K562 (cell line): ENCODE measurements around the gene ZNF692. TPM values are rescaled to one million over a fixed set of nuclear protein-coding genes. Genes with fewer than 3 reads are reported as not detected.

ENCODE experiments used
- CHCHD3 ChIP-seq: fragments of 250-450 bp; sonication (Bioruptor Pico); IDR thresholded peaks from 2 replicates; pipeline ENCODE4 v2.1.2; 2022; ENCODE audit warnings: mild to moderate bottlenecking
- CHD1 ChIP-seq: fragments of 200-600 bp; sonication (generic); IDR thresholded peaks from one replicate; pipeline ENCODE4 v1.6.1; 2012; ENCODE audit warnings: mild to moderate bottlenecking, moderate library complexity, low read length, inconsistent platforms
- DEAF1 ChIP-seq: fragments of 450-650 bp; formaldehyde crosslinking; IDR thresholded peaks from 2 replicates; pipeline ENCODE4 v1.4.0; 2020; ENCODE audit warnings: mild to moderate bottlenecking, moderate library complexity
- E2F3 ChIP-seq: fragments of 250-450 bp; sonication (Bioruptor Pico); IDR thresholded peaks from 2 replicates; pipeline ENCODE4 v1.4.0; 2020; ENCODE audit warnings: mild to moderate bottlenecking
- FIP1L1 ChIP-seq: fragments of 200-400 bp; formaldehyde crosslinking; IDR thresholded peaks from 2 replicates; pipeline ENCODE4 v1.6.1; 2018; ENCODE audit warnings: mild to moderate bottlenecking, low read depth, low read length; ENCODE audit not compliant: poor library complexity, severe bottlenecking
- HDGF ChIP-seq: fragments of 450-650 bp; IDR thresholded peaks from 2 replicates; pipeline ENCODE4 v1.6.1; 2016
- ILF3 ChIP-seq: fragments of 450-650 bp; IDR thresholded peaks from 2 replicates; pipeline ENCODE4 v1.6.1; 2018; ENCODE audit warnings: antibody characterized with exemption, mild to moderate bottlenecking, moderate library complexity, borderline replicate concordance
- KAT8 ChIP-seq: fragments of 450-650 bp; IDR thresholded peaks from 2 replicates; pipeline ENCODE4 v1.6.1; 2016; ENCODE audit warnings: low read depth, mild to moderate bottlenecking
- KHSRP ChIP-seq: fragments of 450-650 bp; IDR thresholded peaks from 2 replicates; pipeline ENCODE4 v1.6.1; 2017
- MTF1 ChIP-seq: fragments of 250-450 bp; sonication (Bioruptor Pico); IDR thresholded peaks from 2 replicates; pipeline ENCODE4 v1.9.0; 2021; ENCODE audit warnings: moderate library complexity, mild to moderate bottlenecking, inconsistent platforms, borderline replicate concordance
- NCOA4 ChIP-seq: fragments of 450-650 bp; IDR thresholded peaks from 2 replicates; pipeline ENCODE4 v1.6.1; 2018; ENCODE audit warnings: mild to moderate bottlenecking; ENCODE audit not compliant: partially characterized antibody
- RBM15 ChIP-seq: fragments of 200-400 bp; formaldehyde crosslinking; IDR thresholded peaks from 2 replicates; pipeline ENCODE4 v1.6.1; 2018; ENCODE audit warnings: mild to moderate bottlenecking, low read length, moderate library complexity; ENCODE audit not compliant: insufficient read depth
- RHOXF2B ChIP-seq: fragments of 250-450 bp; sonication (Bioruptor Pico); conservative IDR thresholded peaks from 2 replicates; pipeline ENCODE4 v1.5.1; 2021
- SMC3 ChIP-seq: conservative IDR thresholded peaks from 2 replicates; pipeline ENCODE4 v1.6.1; 2011; ENCODE audit warnings: low read depth, low read length, improper control_type of control experiment; ENCODE audit not compliant: insufficient read depth
- U2AF2 ChIP-seq: fragments of 200-400 bp; formaldehyde crosslinking; optimal IDR thresholded peaks from 2 replicates; pipeline ENCODE3; 2017; ENCODE audit warnings: low read depth, mild to moderate bottlenecking, low read length
- ZC3H4 ChIP-seq: sonication (generic); formaldehyde crosslinking; IDR thresholded peaks from 2 replicates; pipeline ENCODE4 v1.9.0; 2021; ENCODE audit warnings: missing genetic modification reagents, borderline replicate concordance
- ZKSCAN3 ChIP-seq: fragments of 250-450 bp; sonication (Bioruptor Pico); IDR thresholded peaks from 2 replicates; pipeline ENCODE4 v1.4.0; 2020
- ZNF740 ChIP-seq, 3 experiments: fragments of 200-800 bp in 1 of 3; sonication (Bioruptor generic) in 1 of 3; sonication (generic) in 1 of 3; formaldehyde crosslinking in 1 of 3; IDR thresholded peaks; 2 replicates each; pipeline versions ENCODE4 v1.6.1 to v1.8.0; 2016 to 2022; ENCODE audit warnings: mild to moderate bottlenecking in 2 of 3, missing compliant biosample characterization in 2 of 3, missing genetic modification characterization in 2 of 3, missing genetic modification reagents in 1 of 3
- polyA plus RNA-seq, 8 experiments: library from polyadenylated mRNA; depleted of rRNA in 4 of 8; stranded (reverse) in 5 of 8; unstranded in 3 of 8; fragments of >200 nt; fragmentation: Nextera tagmentation in 2 of 8; fragmentation: Illumina TruSeq in 1 of 8; extraction: Ambion mirVana in 2 of 8; extraction: Trizol in 1 of 8; gene quantifications; 2 replicates each; pipeline versions ENCODE4 v1.2.1 to v1.2.3, GENCODE V29; 2011 to 2014; ENCODE audit warnings: inconsistent platforms in 1 of 8, missing spikeins in 1 of 8
- total RNA-seq, 7 experiments: library from RNA; depleted of rRNA in 6 of 7; stranded (reverse); fragments of >200 nt in 6 of 7; fragmentation: Illumina TruSeq in 2 of 7; extraction: Trizol in 2 of 7; gene quantifications; 2 replicates each; pipeline versions ENCODE4 v1.2.1 to v1.2.3, GENCODE V29; 2011 to 2021; ENCODE audit warnings: low replicate concordance in 1 of 7
- TF ChIP-seq, protein P1 (sequence below): sonication (generic); formaldehyde crosslinking; IDR thresholded peaks from 2 replicates; pipeline ENCODE4 v1.8.1; 2023; ENCODE audit warnings: mild to moderate bottlenecking, missing genetic modification reagents
- TF ChIP-seq, protein P2 (sequence below): fragments of 450-650 bp; conservative IDR thresholded peaks from 2 replicates; pipeline ENCODE4 v1.6.1; 2016; ENCODE audit warnings: missing genetic modification characterization, low read depth, mild to moderate bottlenecking, missing compliant biosample characterization, moderate library complexity

Gene ZNF692
- total and polyA plus RNA-seq, 9 of the 15 experiments (the other 6 are each of a cell fraction or from before 2014, with no cell fraction given), result 8.4 to 143 (median 55.9) TPM

GRCh38 chr1:248858891-248859889 lies at the start of gene ZNF692 (continued):
- TF ChIP-seq, protein P1, sequence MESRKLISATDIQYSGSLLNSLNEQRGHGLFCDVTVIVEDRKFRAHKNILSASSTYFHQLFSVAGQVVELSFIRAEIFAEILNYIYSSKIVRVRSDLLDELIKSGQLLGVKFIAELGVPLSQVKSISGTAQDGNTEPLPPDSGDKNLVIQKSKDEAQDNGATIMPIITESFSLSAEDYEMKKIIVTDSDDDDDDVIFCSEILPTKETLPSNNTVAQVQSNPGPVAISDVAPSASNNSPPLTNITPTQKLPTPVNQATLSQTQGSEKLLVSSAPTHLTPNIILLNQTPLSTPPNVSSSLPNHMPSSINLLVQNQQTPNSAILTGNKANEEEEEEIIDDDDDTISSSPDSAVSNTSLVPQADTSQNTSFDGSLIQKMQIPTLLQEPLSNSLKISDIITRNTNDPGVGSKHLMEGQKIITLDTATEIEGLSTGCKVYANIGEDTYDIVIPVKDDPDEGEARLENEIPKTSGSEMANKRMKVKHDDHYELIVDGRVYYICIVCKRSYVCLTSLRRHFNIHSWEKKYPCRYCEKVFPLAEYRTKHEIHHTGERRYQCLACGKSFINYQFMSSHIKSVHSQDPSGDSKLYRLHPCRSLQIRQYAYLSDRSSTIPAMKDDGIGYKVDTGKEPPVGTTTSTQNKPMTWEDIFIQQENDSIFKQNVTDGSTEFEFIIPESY (CRISPR knock-in tag), result peak; percentile 57
- TF ChIP-seq KAT8, result no peak
- no peak for TF ChIP-seq HDGF
- TF ChIP-seq SMC3, result no peak
- peak; percentile 84 for TF ChIP-seq CHD1
- TF ChIP-seq RBM15, result no peak
- TF ChIP-seq CHCHD3 (CRISPR knock-in tag), result 0 out of 2 replicates have a peak, but pooled peaks have one; percentile 88
- no peak for TF ChIP-seq ZKSCAN3
- TF ChIP-seq U2AF2, result no peak
- no peak for TF ChIP-seq RHOXF2B
- peak; percentile 11 for TF ChIP-seq ZNF740 (CRISPR knock-in tag; IDR thresholded peaks at IDR 0.05)
- TF ChIP-seq ZNF740 (tag; IDR thresholded peaks at IDR 0.05), result no peak
- peak; percentile 84 for TF ChIP-seq FIP1L1
- no peak for TF ChIP-seq KHSRP
- no peak for TF ChIP-seq MTF1 (CRISPR knock-in tag)
- no peak for TF ChIP-seq ILF3
- TF ChIP-seq DEAF1 (CRISPR knock-in tag), result no peak
- no peak; the same call in 1 of the 2 replicates for TF ChIP-seq E2F3 (CRISPR knock-in tag)
- TF ChIP-seq, protein P2, sequence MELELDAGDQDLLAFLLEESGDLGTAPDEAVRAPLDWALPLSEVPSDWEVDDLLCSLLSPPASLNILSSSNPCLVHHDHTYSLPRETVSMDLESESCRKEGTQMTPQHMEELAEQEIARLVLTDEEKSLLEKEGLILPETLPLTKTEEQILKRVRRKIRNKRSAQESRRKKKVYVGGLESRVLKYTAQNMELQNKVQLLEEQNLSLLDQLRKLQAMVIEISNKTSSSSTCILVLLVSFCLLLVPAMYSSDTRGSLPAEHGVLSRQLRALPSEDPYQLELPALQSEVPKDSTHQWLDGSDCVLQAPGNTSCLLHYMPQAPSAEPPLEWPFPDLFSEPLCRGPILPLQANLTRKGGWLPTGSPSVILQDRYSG (tag), result 0 out of 2 replicates have a peak, but pooled peaks have one; percentile 34
- no peak for TF ChIP-seq ZC3H4 (CRISPR knock-in tag)
- no peak for TF ChIP-seq NCOA4
